Endothelial cell of umbilical vein (primary cell): ENCODE measurements around the gene HKDC1. TPM values are rescaled to one million over a fixed set of nuclear protein-coding genes. Genes with fewer than 3 reads are reported as not detected.

ENCODE experiments used
- BruUV-seq: library from RNA; stranded (reverse); fragments of 400-500 nt; replicated peaks from 2 replicates; lab custom pipeline; 2021; lab: Mats Ljungman, UMichigan
- CTCF ChIA-PET: fragments of 300-600, 350-600 bp; sonication (Branson Sonifier 250); formaldehyde crosslinking; loops from one replicate; lab custom pipeline; 2021; ENCODE audit warnings: antibody characterized with exemption, inconsistent platforms; lab: Charles Lee
- POLR2A ChIA-PET: fragments of 300-600, 350-600 bp; sonication (Branson Sonifier 250); formaldehyde crosslinking; loops from one replicate; lab custom pipeline; 2021; ENCODE audit warnings: antibody characterized with exemption, inconsistent platforms; lab: Charles Lee
- DNase-seq: peaks from one replicate; pipeline ENCODE4 v3.0.0-alpha.2; 2011; ENCODE audit warnings: low read depth, low spot score
- FAIRE-seq: peaks from 2 replicates; lab custom pipeline; 2011; peaks lifted over from hg19 to GRCh38; lab: Jason Lieb, UNC
- H2AFZ ChIP-seq: 2 replicates; pipeline ENCODE4 v1.6.0; 2012; ENCODE audit warnings: low read depth, low read length, control low read depth, inconsistent platforms
- H3K27ac ChIP-seq: 2 replicates; pipeline ENCODE4 v1.5.1; 2011; ENCODE audit warnings: low read depth, mild to moderate bottlenecking, control low read depth, low read length, moderate library complexity; ENCODE audit not compliant: insufficient read depth
- H3K27me3 ChIP-seq, 2 experiments: 2 replicates each; pipeline versions ENCODE4 v1.6.0 to v1.6.1; 2011; ENCODE audit warnings: low read length in 2 of 2, mixed read lengths in 1 of 2; ENCODE audit not compliant: control insufficient read depth in 2 of 2, insufficient read depth in 2 of 2
- H3K36me3 ChIP-seq, 2 experiments: 2 replicates in 1 of 2; 3 replicates in 1 of 2; pipeline ENCODE4 v1.5.1; 2011; ENCODE audit warnings: low read length in 2 of 2, mild to moderate bottlenecking in 1 of 2, moderate library complexity in 1 of 2; ENCODE audit not compliant: control insufficient read depth in 2 of 2, insufficient read depth in 2 of 2; ENCODE audit errors: extremely low read depth in 1 of 2
- H3K4me1 ChIP-seq: 3 replicates; pipeline ENCODE4 v1.5.1; 2011; ENCODE audit warnings: mild to moderate bottlenecking, low read length; ENCODE audit not compliant: control insufficient read depth, insufficient read depth; ENCODE audit errors: extremely low read depth
- H3K4me2 ChIP-seq: 2 replicates; pipeline ENCODE4 v1.6.1; 2011; ENCODE audit warnings: low read length, control low read depth, mixed read lengths; ENCODE audit not compliant: insufficient read depth
- H3K4me3 ChIP-seq, 3 experiments: fragments of 200-600 bp in 1 of 3; sonication (generic), shearing (Covaris generic) in 1 of 3; replicated peaks in 1 of 3; 2 replicates each; pipeline ENCODE4 v1.5.1; 2011 to 2016; ENCODE audit warnings: control low read depth in 3 of 3, low read length in 3 of 3, mild to moderate bottlenecking in 2 of 3, inconsistent platforms in 1 of 3, low read depth in 1 of 3, moderate library complexity in 1 of 3; ENCODE audit not compliant: insufficient read depth in 1 of 3
- H3K79me2 ChIP-seq: 2 replicates; pipeline ENCODE4 v1.6.0; 2012; ENCODE audit warnings: low read length, inconsistent platforms; ENCODE audit not compliant: control insufficient read depth, insufficient read depth
- H3K9ac ChIP-seq: replicated peaks from 2 replicates; pipeline ENCODE3; 2011; ENCODE audit warnings: low read length, control low read depth; ENCODE audit not compliant: insufficient read depth; ENCODE audit errors: extremely low read depth
- H3K9me1 ChIP-seq: replicated peaks from 3 replicates; pipeline ENCODE4 v1.6.0; 2011; ENCODE audit warnings: mild to moderate bottlenecking, low read length; ENCODE audit not compliant: control insufficient read depth, insufficient read depth; ENCODE audit errors: extremely low read depth
- H3K9me3 ChIP-seq: replicated peaks from 2 replicates; pipeline ENCODE4 v1.5.1; 2012; ENCODE audit warnings: low read length, inconsistent platforms; ENCODE audit not compliant: control insufficient read depth, insufficient read depth
- H4K20me1 ChIP-seq: replicated peaks from 2 replicates; pipeline ENCODE3; 2011; ENCODE audit warnings: mild to moderate bottlenecking, low read length; ENCODE audit not compliant: control insufficient read depth, insufficient read depth; ENCODE audit errors: extremely low read depth
- CTCF ChIP-seq, 2 donors: IDR thresholded peaks; 1 replicate in 1 of 2; 2 replicates in 1 of 2; pipeline ENCODE4 v1.5.1; 2011; ENCODE audit warnings: low read length in 2 of 2, mild to moderate bottlenecking in 2 of 2, moderate library complexity in 2 of 2, control low read depth in 1 of 2, inconsistent platforms in 1 of 2, low read depth in 1 of 2; ENCODE audit not compliant: insufficient read depth in 1 of 2; ENCODE audit errors: extremely low read depth in 1 of 2
- EZH2 ChIP-seq: IDR thresholded peaks from 2 replicates; pipeline ENCODE4 v1.6.1; 2012; ENCODE audit warnings: borderline replicate concordance, low read depth, mild to moderate bottlenecking, moderate library complexity, low read length, inconsistent platforms; ENCODE audit not compliant: severe bottlenecking
- FOS ChIP-seq: IDR thresholded peaks from 2 replicates; pipeline ENCODE4 v1.6.1; 2011; ENCODE audit warnings: mild to moderate bottlenecking, low read length, moderate library complexity, borderline replicate concordance; ENCODE audit not compliant: insufficient read depth
- GATA2 ChIP-seq: IDR thresholded peaks from 2 replicates; pipeline ENCODE4 v1.7.0; 2011; ENCODE audit warnings: low read depth, mild to moderate bottlenecking, moderate library complexity, mixed read lengths, low read length; ENCODE audit not compliant: insufficient read length, insufficient read depth
- JUN ChIP-seq: IDR thresholded peaks from 2 replicates; pipeline ENCODE4 v1.6.1; 2011; ENCODE audit warnings: borderline replicate concordance, low read depth; ENCODE audit not compliant: insufficient read length, insufficient read depth
- MAX ChIP-seq: IDR thresholded peaks from 2 replicates; pipeline ENCODE4 v1.6.1; 2011; ENCODE audit not compliant: insufficient read depth, insufficient read length
- MYC ChIP-seq: IDR thresholded peaks from one replicate; pipeline ENCODE4 v1.6.1; 2011; ENCODE audit warnings: mild to moderate bottlenecking, low read depth, low read length
- POLR2A ChIP-seq: IDR thresholded peaks from 2 replicates; pipeline ENCODE4 v1.6.1; 2012; ENCODE audit warnings: low read depth, mild to moderate bottlenecking, control low read depth, low read length
- POLR2AphosphoS5 ChIP-seq: IDR thresholded peaks from 2 replicates; pipeline ENCODE4 v1.6.1; 2012; ENCODE audit warnings: low read depth, mild to moderate bottlenecking, control low read depth, low read length, moderate library complexity; ENCODE audit not compliant: insufficient read depth
- dilution Hi-C: fragments of 300-500 bp; cut with MboI; formaldehyde crosslinking; loops from one replicate; pipeline ENCODE4 v1.15.0; 2019; ENCODE audit warnings: low sequenced_read_pairs; ENCODE audit not compliant: extremely low pct_ligation_motif_present
- intact Hi-C: fragments of 100-400 bp; cut with micrococcal nuclease; formaldehyde crosslinking; loops from one replicate; pipeline ENCODE4 v1.10.0; 2022
- polyA plus RNA-seq, 4 experiments: library from polyadenylated mRNA; depleted of rRNA in 3 of 4; stranded (reverse) in 3 of 4; unstranded in 1 of 4; fragments of >200 nt; gene quantifications; 2 replicates each; pipeline versions ENCODE4 v1.2.1 to v1.2.3, GENCODE V29; 2011 to 2012; ENCODE audit warnings: missing spikeins in 1 of 4
- total RNA-seq: library from RNA; stranded (reverse); gene quantifications from 2 replicates; pipeline ENCODE4 v1.2.3, GENCODE V29; 2021

Gene HKDC1
- total and polyA plus RNA-seq, 2 donors (not counting 3 experiments of a cell fraction or from before 2014, with no cell fraction given), result not detected

GRCh38 chr10:69179089-69179742, 40.9 kb upstream of the HKDC1 start:
- H3K27me3 ChIP-seq, result no peaks in the 10 kb centered on the region
- H3K36me3 ChIP-seq, result peaks cover 0 to 6% of the 10 kb centered on the region in 2 experiments
- BruUV-seq, result TSS peak; percentile 95
- H3K27ac ChIP-seq, result peak overlapping the region; percentile 94
- peaks cover 17% of the 10 kb centered on the region for H3K4me1 ChIP-seq
- TF ChIP-seq EZH2 (no peak), CTCF (IDR thresholded peaks at IDR 0.05; ENCODE audit: extremely low read depth in 1 of 2, insufficient read depth in 1 of 2, low read depth in 1 of 2, low read length in 2 of 2) (no peak), GATA2 (no peak), FOS (no peak), POLR2A (no peak), MYC (no peak), MAX (no peak), JUN (no peak), POLR2AphosphoS5 (no peak)
- H2AFZ ChIP-seq, result peak overlapping the region; percentile 65
- FAIRE-seq, result no peak
- H3K9ac ChIP-seq, result peak overlapping the region; percentile 98
- peak overlapping the region; percentile 27 to 96 (median 61) for H3K4me3 ChIP-seq
- no peaks in the 10 kb centered on the region for H4K20me1 ChIP-seq
- H3K9me1 ChIP-seq, result no peaks in the 10 kb centered on the region
- intact Hi-C loops, result loop anchor here (1.0 kb wide), 1 partner anchor 190 kb away; no protein-coding TSS in a partner anchor
- ChIA-PET POLR2A (no interaction called here), CTCF (no interaction called here)
- H3K9me3 ChIP-seq, result no peaks in the 10 kb centered on the region
- peaks cover 33% of the 10 kb centered on the region for H3K79me2 ChIP-seq
- no peak for DNase-seq
- dilution Hi-C loops, result no loop called here
- H3K4me2 ChIP-seq, result peak overlapping the region; percentile 93
